HG03280 (cell line): ENCODE data around the gene CRBN.

Experiments
- ATAC-seq: cut with Tn5 transposase; IDR thresholded peaks from one replicate; pipeline ENCODE4 v1.9.1; 2021; ENCODE audit warnings: mild to moderate bottlenecking, moderate library complexity; ENCODE audit not compliant: unreplicated experiment

Gene CRBN

GRCh38 chr3:3177861-3178497 is 1.5 kb downstream of the CRBN start:
- ATAC-seq: no peak

- ATAC-seq: no peak
Measured at GRCh38 chr3:3172627-3173026, 6.9 kb downstream of the CRBN start.

GRCh38 chr3:3170998-3171397 is 8.5 kb downstream of the CRBN start:
- ATAC-seq: no peak

- no peak for ATAC-seq
Measured at GRCh38 chr3:3165650-3166049, 13.8 kb downstream of the CRBN start.

GRCh38 chr3:3165241-3165640 is 14.2 kb downstream of the CRBN start:
- no peak for ATAC-seq

- ATAC-seq: no peak
Measured at GRCh38 chr3:3160826-3161225, 18.7 kb downstream of the CRBN start.

GRCh38 chr3:3157484-3157883 is 22.0 kb downstream of the CRBN start:
- no peak for ATAC-seq

- no peak for ATAC-seq
Measured at GRCh38 chr3:3154879-3155610, 24.4 kb downstream of the CRBN start.

- no peak for ATAC-seq
Measured at GRCh38 chr3:3151513-3151912, 28.0 kb downstream of the CRBN start.

- no peak for ATAC-seq
Measured at GRCh38 chr3:3149560-3149959, 29.9 kb downstream of the CRBN start.

GRCh38 chr3:3145831-3146230 is 33.7 kb downstream of the CRBN start:
- no peak for ATAC-seq

GRCh38 chr3:3141939-3142338 is 37.6 kb downstream of the CRBN start:
- ATAC-seq: no peak

GRCh38 chr3:3137526-3137925 is 42.0 kb downstream of the CRBN start:
- no peak for ATAC-seq

- no peak for ATAC-seq
Measured at GRCh38 chr3:3134750-3135448, 44.6 kb downstream of the CRBN start.

GRCh38 chr3:3133500-3133899 is 46.0 kb downstream of the CRBN start:
- ATAC-seq: no peak

GRCh38 chr3:3129579-3129978 is 49.9 kb downstream of the CRBN start:
- no peak for ATAC-seq

GRCh38 chr3:3127432-3128010 is 52.0 kb downstream of the CRBN start:
- ATAC-seq: peak; percentile 20

- peak; percentile 97 for ATAC-seq
Measured at GRCh38 chr3:3126477-3127431, 52.7 kb downstream of the CRBN start, which contains the start of gene TRNT1. Gene TRNT1 (plus strand): TSS chr3:3126940. CDS start chr3:3129041, 2,101 bp downstream.

GRCh38 chr3:3125977-3126376 is 53.5 kb downstream of the CRBN start:
- ATAC-seq: no peak

- no peak for ATAC-seq
Measured at GRCh38 chr3:3119393-3119851, 60.1 kb downstream of the CRBN start.
